AG20443 (cell line): ENCODE data around the gene MOB3A.
"Not testable (repeated sequence)": the region's sequence is repeated elsewhere in the genome, so short reads cannot be mapped to it uniquely, and the experiment has no call there.

Experiments used
- DNase-seq: peaks from one replicate; pipeline ENCODE4 v3.0.0; 2012; ENCODE audit warnings: low spot score, mixed read lengths

MOB3A gene

GRCh38 chr19:2096034-2096479 is at the start of gene MOB3A:
Gene MOB3A (minus strand): TSS chr19:2096326. CDS start chr19:2078560, 17,766 bp downstream.
- peak; percentile 93 for DNase-seq

DNA sequence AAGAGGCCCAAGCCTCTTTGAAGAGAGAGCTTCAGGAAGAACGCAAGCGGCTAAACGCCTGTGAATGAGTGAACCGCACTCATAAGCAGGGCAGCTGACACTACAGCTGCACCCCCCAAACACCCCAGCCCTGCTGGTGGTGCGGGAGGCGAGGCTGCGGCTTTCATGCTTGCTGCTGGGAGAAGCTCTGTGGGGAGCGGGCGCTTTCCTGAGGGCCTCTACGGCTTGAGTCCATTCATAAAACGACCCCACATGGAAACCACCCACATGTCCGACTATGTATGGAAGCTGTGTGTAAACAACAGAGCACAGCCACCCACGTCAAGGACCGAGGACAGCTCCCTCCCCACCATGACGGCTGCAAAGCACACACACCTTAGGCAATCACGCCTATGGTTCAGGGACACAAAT is 49.7 kb upstream of the MOB3A start:
- no peak for DNase-seq

- no peak for DNase-seq
Observed at GRCh38 chr19:2144190-2144589, 48.1 kb upstream of the MOB3A start.

DNA sequence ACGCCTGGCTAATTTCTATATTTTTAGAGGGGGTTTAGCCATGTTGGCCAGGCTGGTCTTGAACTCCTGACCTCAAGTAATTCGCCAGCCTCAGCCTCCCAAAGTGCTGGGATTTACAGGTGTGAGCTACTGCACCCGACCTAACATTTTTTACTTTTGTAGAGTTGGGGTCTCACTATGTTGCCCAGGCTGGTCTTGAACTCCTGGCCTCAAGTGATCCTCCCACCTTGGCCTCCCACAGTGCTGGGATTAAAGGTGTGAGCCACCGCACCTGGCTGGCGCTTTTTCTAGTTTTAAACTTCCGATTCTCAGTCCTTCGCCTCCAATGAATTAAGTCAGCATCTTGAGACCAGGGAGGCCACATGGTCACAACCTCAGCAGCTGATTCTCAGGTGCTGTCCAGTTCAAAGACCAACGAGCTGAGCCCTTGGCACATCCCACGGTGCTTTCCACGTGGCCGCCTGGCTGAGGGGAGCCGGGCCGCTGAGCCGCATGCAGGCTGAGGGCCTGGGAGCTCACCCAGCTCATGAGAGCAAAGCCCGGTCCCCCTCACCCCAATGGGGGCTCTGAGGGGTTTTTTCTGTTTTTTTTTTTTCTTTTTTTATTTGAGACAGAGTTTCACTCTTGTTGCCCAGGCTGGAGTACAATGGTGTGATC is 46.2 kb upstream of the MOB3A start:
- DNase-seq: no peak

- no peak for DNase-seq
Observed at GRCh38 chr19:2140138-2140569, 44.0 kb upstream of the MOB3A start.

DNA sequence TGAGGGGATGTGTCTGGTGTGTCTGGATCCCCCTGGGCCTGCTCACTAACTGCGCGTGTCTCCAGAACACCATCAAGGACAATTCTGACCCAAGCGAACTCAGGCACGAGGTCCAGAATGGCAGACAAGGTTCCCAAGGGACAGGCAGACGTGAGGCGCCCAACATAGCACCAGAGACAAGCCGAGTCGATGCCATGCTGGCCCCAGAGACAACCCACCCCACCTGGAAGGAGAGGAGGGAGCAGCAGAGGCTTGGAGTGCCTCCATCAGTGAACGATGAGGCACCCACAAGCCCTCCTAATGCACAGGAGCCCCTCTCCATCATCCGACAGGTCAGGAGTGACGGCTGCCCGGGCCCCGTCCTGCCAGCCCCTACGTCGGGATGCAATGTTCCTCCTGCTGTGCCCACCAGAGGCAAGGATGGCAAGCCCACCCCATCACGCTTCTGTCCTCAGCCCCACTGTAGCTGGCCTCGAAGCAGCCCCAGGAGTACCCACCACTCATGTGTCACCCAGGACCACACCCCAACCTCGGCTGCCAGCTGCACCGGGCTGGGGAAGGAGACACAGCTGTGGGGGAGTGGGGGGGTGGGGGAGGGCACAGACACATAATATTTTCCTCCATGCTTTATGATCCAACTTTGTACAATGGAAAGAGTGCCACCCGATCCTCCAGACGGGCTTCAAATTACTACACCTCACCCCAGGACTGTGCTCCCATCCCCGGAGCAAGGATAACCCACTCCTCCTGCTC is 43.4 kb upstream of the MOB3A start:
- DNase-seq: no peak

- no peak for DNase-seq
Observed at GRCh38 chr19:2138061-2138728, 42.1 kb upstream of the MOB3A start.

DNA sequence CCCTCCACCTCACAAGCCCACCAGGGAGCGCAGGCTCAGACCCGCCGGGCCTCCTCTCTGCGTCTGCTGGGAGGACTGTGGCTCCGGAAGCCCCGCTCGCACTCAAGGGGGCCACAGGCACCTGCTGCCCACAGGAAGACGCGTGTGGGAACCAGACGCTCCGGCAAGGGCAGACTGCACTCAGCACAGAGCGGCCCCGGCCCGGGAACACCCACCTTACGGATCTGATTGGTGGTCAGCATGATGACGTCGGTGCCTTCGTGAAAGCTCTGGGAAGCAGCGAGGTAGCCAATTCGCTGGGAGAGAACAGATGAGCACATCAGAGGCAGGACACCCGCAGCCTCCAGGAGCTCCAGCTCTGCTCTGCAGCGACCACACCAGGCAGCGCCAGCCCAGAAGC is 40.7 kb upstream of the MOB3A start:
- DNase-seq: no peak

DNA sequence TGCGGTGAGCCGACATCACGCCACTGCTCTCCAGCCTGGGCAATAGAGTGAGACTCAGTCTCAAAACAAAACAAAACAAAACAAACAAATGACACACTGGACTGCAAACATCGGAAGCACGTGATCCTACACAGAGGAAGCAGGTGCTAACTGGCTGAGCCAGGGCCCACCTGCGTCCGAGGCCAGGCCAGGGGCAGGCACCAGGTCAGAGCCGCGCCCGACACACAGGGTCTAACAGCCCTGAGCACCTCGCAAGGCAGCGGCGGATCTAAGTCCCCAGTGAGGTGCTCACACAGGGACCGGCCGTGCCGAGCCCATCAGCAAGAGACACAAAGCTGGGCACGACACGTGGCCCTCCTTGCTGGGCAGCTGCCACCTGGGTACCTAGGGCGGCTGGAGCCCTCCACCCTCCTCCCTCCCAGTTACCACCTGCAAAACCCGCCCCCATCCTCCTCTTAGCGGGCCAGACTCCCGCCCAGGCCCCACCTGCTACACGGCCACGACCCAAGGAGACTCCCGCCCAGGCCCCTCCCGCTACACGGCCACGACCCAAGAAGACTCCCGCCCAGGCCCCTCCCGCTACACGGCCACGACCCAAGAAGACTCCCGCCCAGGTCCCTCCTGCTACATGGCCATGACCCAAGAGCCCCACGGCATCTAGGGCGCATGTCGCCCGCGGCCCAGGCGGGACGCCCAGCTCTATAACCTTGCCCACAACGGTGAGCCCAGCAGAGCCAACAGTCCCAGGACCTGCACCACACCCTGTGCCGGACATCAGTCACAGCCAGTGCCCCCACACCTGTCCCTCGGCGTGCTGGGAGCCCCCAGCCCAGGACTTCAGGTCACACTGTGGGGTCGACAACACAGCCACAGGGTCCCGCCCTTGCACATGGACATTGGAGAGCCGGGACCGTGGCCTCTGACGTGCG is 39.6 kb upstream of the MOB3A start:
- no peak for DNase-seq

DNA sequence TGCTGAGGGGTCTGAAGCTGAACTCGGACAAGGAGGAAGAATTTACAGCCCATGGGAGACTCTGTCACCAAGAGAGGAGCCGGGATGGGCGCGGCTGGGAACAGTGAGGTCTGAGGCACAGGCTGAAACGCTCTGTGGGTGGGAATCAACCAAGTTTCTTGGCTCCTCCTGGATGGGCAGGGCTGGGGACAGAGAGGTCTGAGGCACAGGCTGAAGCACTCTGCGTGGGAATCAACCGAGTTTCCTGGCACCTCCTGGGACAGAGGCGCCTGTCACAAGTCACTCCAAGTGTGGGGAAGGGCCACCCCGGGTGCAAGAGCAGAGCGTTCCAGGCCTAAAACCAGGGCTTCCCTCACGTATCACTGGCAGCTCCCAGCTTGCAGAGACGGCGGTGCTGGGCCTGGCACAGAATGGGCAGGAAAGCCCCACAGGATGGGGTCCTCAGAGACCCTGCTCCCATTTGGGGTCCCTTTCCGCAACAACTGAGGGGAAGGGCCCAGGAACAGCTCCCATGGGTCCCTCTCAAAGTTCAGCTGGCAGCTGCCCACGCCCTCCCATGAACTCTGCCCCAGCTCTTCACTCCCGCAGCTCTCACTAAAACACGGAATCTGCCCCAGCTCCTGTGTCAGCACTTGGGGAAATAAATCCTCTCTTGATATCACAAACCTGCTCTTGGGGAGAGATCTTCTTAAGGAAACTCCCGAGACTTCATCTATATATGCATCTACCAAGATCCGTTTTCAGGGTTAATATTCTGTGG is 36.8 kb upstream of the MOB3A start:
- peak; percentile 41 for DNase-seq

DNA sequence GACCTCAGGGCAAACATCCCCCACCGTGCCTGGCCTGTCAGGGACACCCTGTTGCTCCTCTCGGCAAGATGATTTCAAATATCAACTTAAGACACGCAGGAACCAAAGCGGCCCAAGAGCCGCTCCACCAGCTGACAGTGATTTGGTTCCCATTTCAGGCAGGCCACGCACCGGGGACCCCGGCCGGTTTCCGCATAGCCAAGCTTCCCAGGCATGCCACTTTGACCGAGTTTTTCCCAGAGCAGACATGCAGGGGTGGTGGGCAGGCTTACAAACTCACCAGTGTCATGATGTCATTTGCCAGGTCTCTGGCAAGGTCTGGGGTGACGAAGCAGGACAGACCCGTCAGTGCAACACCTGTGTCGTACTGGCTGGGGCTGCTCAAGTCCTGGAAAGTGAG is 36.1 kb upstream of the MOB3A start:
- no peak for DNase-seq

GRCh38 chr19:2131012-2131975 is 35.2 kb upstream of the MOB3A start:
- not testable (repeated sequence) for DNase-seq

GRCh38 chr19:2129892-2130770 is 34.0 kb upstream of the MOB3A start:
- DNase-seq: no peak

GRCh38 chr19:2129486-2129885 is 33.4 kb upstream of the MOB3A start:
- DNase-seq: no peak

DNA sequence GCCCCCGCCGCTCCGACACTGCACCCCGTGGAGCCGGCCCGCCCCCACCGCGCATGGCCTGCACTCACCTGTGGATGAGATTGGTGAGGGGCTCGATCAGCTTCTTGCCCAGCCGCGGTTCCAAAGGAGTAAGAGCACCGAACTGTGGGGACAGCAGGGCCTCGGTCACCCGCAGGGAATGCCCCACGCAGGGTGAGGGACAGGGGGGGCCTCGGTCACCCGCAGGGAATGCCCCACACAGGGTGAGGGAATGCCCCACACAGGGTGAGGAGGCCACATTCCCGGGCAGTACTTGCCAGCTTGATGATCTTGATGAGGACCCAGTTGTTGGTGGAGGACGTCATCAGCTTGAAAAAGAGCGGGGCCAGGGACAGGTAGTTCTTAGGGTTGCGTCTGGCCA is 32.9 kb upstream of the MOB3A start:
- DNase-seq: no peak

- DNase-seq: not testable (repeated sequence)
Observed at GRCh38 chr19:2128252-2128651, 32.1 kb upstream of the MOB3A start.

- DNase-seq: no peak
Observed at GRCh38 chr19:2127758-2128157, 31.6 kb upstream of the MOB3A start.

DNA sequence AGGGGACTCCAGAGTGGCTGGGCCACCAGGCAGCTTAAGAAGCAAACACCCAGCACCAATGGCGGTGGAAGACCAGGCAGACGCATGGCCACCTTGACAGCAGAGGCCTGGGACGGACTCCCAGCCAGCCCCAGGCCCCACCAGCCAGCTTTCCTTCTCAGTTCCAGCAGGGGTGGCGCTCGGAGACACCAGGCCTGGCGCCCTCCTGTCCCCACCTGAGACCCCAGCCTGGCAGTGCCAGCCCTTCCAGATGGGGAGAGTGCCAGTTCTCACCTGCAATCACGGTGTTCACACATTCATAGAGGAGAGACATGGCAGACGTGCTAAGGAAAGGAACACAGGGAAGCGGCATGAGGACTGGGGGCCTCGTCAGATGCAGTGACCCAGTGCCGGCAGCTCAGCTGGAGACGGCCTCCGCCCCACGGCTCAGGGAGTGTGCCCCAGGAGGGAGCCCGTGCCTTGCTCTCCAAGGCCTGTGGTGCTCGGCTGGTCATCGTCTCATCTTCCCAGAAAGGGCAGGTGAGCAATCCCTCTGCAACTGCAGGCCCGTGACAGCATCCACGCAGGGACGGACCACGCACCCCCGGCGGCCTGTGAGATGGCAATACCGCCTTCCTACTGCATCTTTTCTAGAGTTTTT is 30.9 kb upstream of the MOB3A start:
- no peak for DNase-seq
